HG03280 (cell line): Measurements from ENCODE around the gene CERCAM.
"Not testable (repeated sequence)": the region's sequence is repeated elsewhere in the genome, so short reads cannot be mapped to it uniquely, and the experiment has no call there.

ENCODE experiments used
- ATAC-seq: cut with Tn5 transposase; IDR thresholded peaks from one replicate; pipeline ENCODE4 v1.9.1; 2021; ENCODE audit warnings: mild to moderate bottlenecking, moderate library complexity; ENCODE audit not compliant: unreplicated experiment

The CERCAM gene

GRCh38 chr9:128419061-128419925, 1.4 kb upstream of the CERCAM start:
- no peak for ATAC-seq

GRCh38 chr9:128420060-128420650, 502 bp upstream of the CERCAM start:
- ATAC-seq, result peak; percentile 76

- no peak for ATAC-seq
These were observed 882 bp downstream of the CERCAM start for GRCh38 chr9:128421482-128421996.

- not testable (repeated sequence) for ATAC-seq
These were observed 1.5 kb downstream of the CERCAM start for GRCh38 chr9:128422022-128422782.

GRCh38 chr9:128422783-128423150, 2.1 kb downstream of the CERCAM start:
- ATAC-seq, result no peak

GRCh38 chr9:128423356-128423755, 2.7 kb downstream of the CERCAM start:
- not testable (repeated sequence) for ATAC-seq

- ATAC-seq, result no peak
These were observed 3.7 kb downstream of the CERCAM start for GRCh38 chr9:128424268-128424780.

GRCh38 chr9:128428644-128429512, 8.2 kb downstream of the CERCAM start:
- ATAC-seq, result no peak

- no peak for ATAC-seq
These were observed 8.9 kb downstream of the CERCAM start for GRCh38 chr9:128429513-128430086.

GRCh38 chr9:128431207-128431606, 10.6 kb downstream of the CERCAM start:
- ATAC-seq, result no peak

- no peak for ATAC-seq
These were observed 13.7 kb downstream of the CERCAM start for GRCh38 chr9:128434340-128434739.

- no peak for ATAC-seq
These were observed 15.0 kb downstream of the CERCAM start for GRCh38 chr9:128435611-128436010.

GRCh38 chr9:128438343-128439109, 17.9 kb downstream of the CERCAM start:
- peak; percentile 68 for ATAC-seq

GRCh38 chr9:128439273-128439672, 18.6 kb downstream of the CERCAM start:
- ATAC-seq, result no peak

- ATAC-seq, result no peak
These were observed 21.5 kb downstream of the CERCAM start for GRCh38 chr9:128442150-128442549.

- ATAC-seq, result not testable (repeated sequence)
These were observed 25.8 kb downstream of the CERCAM start for GRCh38 chr9:128446505-128446904.

GRCh38 chr9:128448746-128449145, 28.1 kb downstream of the CERCAM start:
- ATAC-seq, result no peak

GRCh38 chr9:128454991-128455390, 34.3 kb downstream of the CERCAM start:
- no peak for ATAC-seq
